GM19324 (cell line): ENCODE results near the gene CAPN5.

Source experiments
- ATAC-seq: cut with Tn5 transposase; IDR thresholded peaks from one replicate; pipeline ENCODE4 v1.9.1; 2021; ENCODE audit warnings: mild to moderate bottlenecking, moderate library complexity; ENCODE audit not compliant: unreplicated experiment, low FRiP score

CAPN5 gene

DNA sequence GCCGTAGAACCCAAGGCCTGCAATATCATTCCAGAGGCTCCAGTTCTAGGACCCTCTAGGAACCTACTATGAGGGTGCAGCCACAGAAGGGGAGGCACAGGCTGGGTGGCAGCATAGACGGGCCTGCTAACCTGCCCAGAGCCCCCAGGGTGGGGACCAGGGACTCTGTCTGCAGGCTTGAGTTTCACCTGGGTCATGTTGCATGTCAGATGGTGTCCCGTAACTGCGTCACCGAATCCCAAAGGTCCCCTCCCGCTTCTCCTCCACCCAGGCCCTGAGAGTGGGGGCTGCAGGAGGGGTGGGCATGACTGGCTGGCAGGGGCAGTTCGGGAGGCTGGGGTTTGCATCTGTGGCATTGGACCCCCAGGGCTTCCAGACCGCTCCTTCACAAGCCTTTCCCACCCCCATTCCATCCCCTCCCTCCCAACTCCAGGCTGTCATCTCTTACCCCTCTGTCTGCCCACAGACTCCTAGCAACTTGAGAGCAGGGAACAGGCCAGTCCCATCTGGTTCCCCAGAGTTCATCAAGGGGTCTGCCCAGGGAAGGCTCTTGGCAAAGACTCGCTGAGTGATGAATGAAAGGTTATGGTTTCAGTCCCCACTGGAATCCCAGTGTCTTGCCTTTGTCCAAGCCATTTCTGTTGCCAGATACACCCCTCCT is 77.6 kb downstream of the CAPN5 start:
- ATAC-seq = no peak

GRCh38 chr11:77144857-77145428 is 78.2 kb downstream of the CAPN5 start:
- no peak for ATAC-seq

GRCh38 chr11:77146261-77147035 is 79.7 kb downstream of the CAPN5 start:
- ATAC-seq = no peak

DNA sequence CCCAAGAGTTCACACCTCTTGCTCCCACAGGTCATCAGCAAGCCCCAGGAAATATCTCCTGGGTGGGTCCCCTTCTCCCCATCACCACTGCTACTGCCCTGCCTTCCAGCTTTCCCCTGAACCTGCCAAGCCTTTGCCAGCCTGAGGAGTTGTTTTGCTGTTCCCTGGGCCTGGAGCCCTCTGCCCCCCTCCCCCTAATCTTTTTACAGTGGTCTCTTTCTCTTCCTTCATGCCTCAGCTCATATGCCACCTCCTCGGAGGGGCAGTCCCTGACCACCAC is 80.2 kb downstream of the CAPN5 start:
- ATAC-seq = no peak

GRCh38 chr11:77147668-77148321 is 81.0 kb downstream of the CAPN5 start:
- no peak for ATAC-seq

- ATAC-seq = no peak
These were observed 82.4 kb downstream of the CAPN5 start for GRCh38 chr11:77148963-77149715.

DNA sequence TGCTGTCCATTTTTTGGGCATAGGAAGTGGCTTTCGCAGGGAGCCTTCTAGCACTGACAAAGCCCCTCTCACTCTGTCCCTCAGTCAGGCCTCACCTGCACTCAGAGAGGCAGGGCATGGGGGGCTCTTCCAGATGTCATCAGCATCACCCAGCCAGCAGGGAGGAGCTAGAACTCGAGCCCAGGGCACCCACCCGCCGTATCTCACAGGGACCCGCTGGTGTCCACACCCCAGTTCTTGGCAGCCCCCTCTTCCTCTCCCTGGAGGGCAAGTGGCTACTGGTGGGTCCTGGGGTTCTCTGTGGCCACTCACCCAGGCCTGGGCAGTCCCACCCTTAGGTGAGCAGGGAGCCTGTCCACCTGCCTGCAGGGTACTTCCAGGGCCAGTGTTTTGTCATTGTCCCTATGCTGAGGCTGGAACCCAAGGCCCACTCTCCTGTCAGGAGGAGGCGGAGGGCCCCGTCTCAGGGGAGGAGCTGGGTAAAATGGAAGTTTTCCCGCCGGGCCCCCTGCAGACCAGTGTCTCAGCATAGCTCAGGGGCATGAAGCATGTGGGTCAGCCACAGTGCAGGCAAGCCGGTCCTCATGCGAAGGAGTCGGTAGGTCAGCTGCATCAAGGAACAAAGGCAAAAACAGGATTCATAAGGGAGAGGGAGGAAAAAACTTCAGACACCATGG is 83.1 kb downstream of the CAPN5 start:
- ATAC-seq = no peak

GRCh38 chr11:77150836-77151235 is 84.1 kb downstream of the CAPN5 start:
- no peak for ATAC-seq

DNA sequence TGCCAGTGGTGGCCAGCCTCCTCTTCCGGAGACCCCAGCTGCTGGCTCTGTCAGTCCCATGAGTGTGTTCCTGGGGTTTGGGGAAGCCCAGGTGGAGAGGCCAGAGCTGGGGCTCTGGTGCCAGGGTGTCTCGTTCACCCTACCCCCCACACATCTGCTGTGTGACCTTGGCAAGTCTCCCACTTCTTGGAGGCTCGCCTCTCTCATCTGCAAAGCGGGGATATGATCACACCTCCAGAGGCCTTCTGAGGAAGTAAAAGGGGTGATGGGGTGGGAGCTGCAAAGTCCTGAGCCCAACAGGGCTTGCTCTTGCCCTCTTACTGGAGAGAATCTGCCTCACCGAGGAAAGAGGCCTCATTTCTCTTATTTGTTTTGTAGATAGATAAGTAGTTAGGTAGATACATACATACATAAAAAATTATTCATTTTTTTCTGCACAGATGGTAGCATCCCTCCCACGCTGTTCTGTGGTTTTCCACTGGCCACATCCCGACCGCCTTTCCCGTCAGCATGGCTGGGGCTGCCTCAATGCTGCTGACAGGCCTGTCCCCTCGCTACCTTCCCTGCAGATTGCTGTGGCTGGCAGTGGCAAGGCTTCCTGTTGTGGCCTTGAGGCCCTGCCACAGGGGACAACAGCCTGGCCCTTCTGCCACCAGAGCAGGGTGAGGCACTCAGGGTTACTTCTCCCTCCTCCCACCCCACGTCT is 85.2 kb downstream of the CAPN5 start:
- no peak for ATAC-seq

- ATAC-seq = no peak
These were observed 86.1 kb downstream of the CAPN5 start for GRCh38 chr11:77152846-77153245.

DNA sequence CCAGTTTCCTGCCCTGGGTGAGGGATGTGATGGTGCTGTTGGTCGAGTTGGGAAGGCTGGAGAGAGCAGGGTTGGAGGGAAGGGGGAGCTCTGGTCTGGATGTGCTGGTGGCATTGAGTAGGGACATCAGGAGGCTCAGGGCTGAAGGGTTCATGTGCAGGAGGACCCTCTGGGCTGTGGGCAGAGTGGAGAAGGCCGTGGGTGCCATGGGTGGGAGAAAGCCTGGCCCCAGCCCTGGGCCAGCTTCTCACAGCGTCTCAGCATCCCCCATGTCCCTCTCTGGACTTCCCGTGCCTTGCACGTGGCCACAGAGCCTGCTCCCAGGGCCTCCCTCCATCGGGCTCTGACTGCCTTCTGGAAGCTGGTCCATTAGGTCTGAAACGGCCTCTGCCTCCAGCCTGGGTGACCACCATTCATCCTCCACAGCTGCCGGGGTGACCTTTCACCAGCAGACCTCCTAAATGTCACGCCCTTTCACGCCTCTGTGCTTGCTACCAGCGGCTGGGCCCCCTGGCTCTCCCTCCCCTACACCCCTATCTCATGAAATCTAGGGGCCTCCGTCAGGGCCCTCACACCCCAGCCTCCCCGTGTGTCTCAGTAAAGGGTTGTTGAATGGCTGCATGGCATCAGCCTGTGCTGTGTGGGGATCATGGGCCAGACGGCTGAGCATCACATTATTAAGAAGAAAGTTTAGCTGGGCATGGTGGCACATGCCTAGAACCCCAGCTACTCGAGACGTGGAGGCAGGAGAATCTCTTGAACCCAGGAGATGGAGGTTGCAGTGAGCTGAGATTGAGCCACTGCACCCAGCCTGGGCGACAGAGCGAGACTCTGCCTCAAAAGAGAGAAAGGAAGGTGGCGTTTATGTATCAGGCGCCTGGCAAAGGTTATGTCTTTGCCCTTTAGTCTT is 86.8 kb downstream of the CAPN5 start:
- ATAC-seq = no peak

DNA sequence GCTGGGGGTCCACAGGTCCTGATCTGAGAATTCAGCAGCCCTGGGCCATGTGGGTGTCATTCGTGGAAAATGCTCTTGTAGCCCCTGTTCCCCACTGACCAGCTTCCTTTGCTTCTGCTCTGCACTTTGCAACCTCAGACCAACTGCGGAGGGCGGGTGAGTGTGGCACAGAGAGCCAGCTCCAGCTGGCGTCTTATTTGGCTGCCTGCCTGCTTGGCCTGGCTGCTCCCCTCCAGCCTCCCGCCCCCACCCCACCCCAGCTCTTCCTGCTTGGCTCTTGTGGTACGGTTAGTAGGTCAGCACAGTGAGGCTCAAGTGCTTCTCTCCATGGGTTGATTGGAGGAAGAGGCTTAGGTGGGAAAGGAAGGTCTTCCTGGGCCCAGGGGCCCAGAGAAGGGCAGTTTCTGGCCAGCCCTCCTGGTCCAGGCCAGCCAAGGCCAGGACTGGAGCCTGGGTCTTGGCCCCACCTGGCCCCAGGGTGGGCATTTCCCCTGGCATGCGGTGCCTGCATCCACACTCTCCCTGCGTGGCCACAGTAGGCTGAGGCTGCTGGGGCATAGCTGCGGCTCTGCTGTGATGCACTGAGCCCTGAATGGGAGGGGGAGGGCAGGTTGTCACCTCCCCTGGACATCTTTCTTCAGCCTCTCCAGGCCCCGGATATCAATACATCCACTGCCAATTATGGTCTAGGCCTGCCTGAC is 87.8 kb downstream of the CAPN5 start:
- no peak for ATAC-seq

- ATAC-seq = no peak
These were observed 88.3 kb downstream of the CAPN5 start for GRCh38 chr11:77155082-77155475.

DNA sequence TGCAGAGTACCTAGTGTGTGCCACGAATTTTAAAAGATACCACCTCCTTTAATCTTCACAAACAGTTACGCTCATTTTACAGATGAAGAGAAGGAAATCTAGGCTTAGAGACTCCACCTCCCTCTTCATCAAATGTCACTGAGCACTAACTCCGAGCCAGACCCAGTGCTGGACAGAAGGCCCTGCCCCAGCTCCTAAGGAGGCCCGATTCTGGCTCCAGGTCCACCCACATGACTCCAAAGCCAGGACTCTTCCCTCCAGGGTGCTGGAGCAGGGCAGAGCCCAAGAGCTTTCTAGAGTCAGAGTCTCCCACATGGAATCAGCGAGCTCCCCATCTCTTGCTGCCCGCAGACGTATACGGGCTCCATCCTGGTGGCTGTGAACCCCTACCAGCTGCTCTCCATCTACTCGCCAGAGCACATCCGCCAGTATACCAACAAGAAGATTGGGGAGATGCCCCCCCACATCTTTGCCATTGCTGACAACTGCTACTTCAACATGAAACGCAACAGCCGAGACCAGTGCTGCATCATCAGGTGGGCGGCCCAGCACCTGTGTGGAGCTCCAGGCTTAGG is 88.9 kb downstream of the CAPN5 start:
- ATAC-seq = no peak

DNA sequence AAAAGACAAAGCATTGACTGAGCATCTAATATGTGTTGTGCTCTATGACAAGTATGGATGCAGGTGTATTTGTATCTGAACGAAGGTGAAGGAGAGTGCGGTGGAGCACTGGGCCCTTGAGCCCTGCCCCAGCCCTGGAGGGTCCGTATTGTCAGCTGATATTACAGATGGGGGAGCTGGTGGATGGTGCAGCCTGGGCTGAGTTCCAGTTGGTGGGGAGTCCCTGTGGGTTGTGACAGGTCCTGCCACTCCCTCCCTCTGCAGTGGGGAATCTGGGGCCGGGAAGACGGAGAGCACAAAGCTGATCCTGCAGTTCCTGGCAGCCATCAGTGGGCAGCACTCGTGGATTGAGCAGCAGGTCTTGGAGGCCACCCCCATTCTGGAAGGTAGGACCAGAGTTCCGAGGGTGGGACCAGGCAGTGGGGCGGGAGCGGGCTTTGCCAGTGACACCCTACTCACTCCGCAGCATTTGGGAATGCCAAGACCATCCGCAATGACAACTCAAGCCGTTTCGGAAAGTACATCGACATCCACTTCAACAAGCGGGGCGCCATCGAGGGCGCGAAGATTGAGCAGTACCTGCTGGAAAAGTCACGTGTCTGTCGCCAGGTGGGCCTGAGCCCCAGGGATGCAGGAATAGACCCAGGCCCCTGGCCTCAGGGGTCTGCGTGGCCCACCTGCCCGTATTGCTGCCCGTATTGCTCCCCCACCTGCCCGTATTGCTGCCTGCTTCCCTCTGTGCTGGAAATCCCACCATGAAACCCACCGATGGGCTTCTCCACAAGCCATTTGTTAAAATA is 89.8 kb downstream of the CAPN5 start:
- no peak for ATAC-seq

DNA sequence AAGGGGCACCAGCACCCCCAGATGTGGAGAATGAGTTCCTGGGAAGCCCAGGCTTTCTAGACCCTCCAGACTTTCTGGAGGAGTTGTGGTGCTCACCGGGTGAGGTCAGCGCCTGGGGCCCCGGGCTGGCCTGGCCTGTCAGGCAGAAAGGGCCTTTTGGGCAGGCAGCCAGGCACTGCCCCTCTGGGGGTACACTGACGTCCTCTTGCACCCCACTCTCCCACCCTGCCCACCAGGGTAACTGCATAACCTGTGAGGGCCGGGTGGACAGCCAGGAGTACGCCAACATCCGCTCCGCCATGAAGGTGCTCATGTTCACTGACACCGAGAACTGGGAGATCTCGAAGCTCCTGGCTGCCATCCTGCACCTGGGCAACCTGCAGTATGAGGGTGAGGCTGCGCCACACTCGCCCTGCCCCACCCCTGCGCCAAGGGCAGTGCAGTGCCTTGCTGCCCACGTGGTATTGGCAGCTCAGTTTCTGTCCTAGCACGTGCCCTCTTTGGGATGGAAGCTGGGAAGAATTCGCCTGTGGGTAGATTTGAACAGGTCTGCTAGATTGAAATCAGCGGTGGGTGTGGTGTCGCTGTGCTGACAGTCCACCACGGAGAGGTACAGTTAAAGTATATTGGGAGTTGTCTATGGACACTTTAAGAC is 91.4 kb downstream of the CAPN5 start:
- no peak for ATAC-seq
